Placental pericyte (primary cell): Measurements from ENCODE around the gene ARL8B. TPM values are rescaled to one million over a fixed set of nuclear protein-coding genes. Genes with fewer than 3 reads are reported as not detected.

Experiments used
- small RNA-seq: library from RNA; depleted of rRNA; stranded (forward); fragments of <200 nt; gene quantifications from one replicate; pipeline ENCODE3, GENCODE V24; 2012; ENCODE audit warnings: low replicate concordance
- total RNA-seq: library from RNA; depleted of rRNA; stranded (reverse); fragments of >200 nt; gene quantifications from 2 replicates; pipeline ENCODE4 v1.2.3, GENCODE V29; 2012

Gene ARL8B
- total RNA-seq: 53.3 and 103 TPM in 2 replicates

GRCh38 chr3:5122030-5122740, at the start of gene ARL8B:
ARL8B (plus strand) TSS chr3:5122292; CDS start chr3:5122466, 174 bp downstream.

GRCh38 chr3:5187156-5187919, 65.2 kb downstream of the ARL8B start, which contains the start of gene EDEM1:
EDEM1 (plus strand) TSS chr3:5187707; CDS start chr3:5187806, 99 bp downstream.

Small RNAs within 50 kb of the gene (small RNA-seq; reads per million reads assigned to genes)
- gene AC090955.1: not detected
- gene RF00019: not detected

Other genes starting within 250 kb of the ARL8B start
- 89.9 and 119 TPM in 2 replicates for gene BHLHE40, start 142.9 kb upstream of the ARL8B start, total RNA-seq
- 86.6 and 135 TPM in 2 replicates for gene EDEM1, start 65.4 kb downstream of the ARL8B start, total RNA-seq